ENCODE data around the gene GFER.
A peak's percentile ranks its signal among the peaks of the same experiment; 100 is the strongest.

Gene GFER

GRCh38 chr16:1983544-1984346 is at the start of gene GFER (continued):
- TF ChIP-seq, protein P1, sequence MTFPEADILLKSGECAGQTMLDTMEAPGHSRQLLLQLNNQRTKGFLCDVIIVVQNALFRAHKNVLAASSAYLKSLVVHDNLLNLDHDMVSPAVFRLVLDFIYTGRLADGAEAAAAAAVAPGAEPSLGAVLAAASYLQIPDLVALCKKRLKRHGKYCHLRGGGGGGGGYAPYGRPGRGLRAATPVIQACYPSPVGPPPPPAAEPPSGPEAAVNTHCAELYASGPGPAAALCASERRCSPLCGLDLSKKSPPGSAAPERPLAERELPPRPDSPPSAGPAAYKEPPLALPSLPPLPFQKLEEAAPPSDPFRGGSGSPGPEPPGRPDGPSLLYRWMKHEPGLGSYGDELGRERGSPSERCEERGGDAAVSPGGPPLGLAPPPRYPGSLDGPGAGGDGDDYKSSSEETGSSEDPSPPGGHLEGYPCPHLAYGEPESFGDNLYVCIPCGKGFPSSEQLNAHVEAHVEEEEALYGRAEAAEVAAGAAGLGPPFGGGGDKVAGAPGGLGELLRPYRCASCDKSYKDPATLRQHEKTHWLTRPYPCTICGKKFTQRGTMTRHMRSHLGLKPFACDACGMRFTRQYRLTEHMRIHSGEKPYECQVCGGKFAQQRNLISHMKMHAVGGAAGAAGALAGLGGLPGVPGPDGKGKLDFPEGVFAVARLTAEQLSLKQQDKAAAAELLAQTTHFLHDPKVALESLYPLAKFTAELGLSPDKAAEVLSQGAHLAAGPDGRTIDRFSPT (tag by site-specific recombination; IDR thresholded peaks at IDR 0.05): peak; percentile 90
- TF ChIP-seq PRDM1 (tag by site-specific recombination; IDR thresholded peaks at IDR 0.05) (peak; percentile 32; the same call in 1 of the 2 replicates), ZNF792 (tag by site-specific recombination; IDR thresholded peaks at IDR 0.05) (0 out of 2 replicates have a peak, but pooled peaks have one; percentile 41), ZNF121 (tag by site-specific recombination; IDR thresholded peaks at IDR 0.05) (peak; percentile 72), ZNF785 (tag by site-specific recombination; IDR thresholded peaks at IDR 0.05) (peak; percentile 91), ZNF248 (tag by site-specific recombination; IDR thresholded peaks at IDR 0.05) (no peak), ZNF510 (tag by site-specific recombination; IDR thresholded peaks at IDR 0.05; ENCODE audit: insufficient replicate concordance) (no peak), ZNF157 (tag by site-specific recombination; IDR thresholded peaks at IDR 0.05) (no peak), ZNF341 (tag by site-specific recombination; IDR thresholded peaks at IDR 0.05; ENCODE audit: low read depth) (peak; percentile 28; the same call in 1 of the 2 replicates), ZNF561 (tag by site-specific recombination; IDR thresholded peaks at IDR 0.05; ENCODE audit: borderline replicate concordance) (peak; percentile 82; the same call in 1 of the 2 replicates), ZNF670 (tag by site-specific recombination; IDR thresholded peaks at IDR 0.05; ENCODE audit: low read depth) (no peak), ZNF37A (tag by site-specific recombination; IDR thresholded peaks at IDR 0.05) (no peak), ZNF544 (tag by site-specific recombination; IDR thresholded peaks at IDR 0.05) (no peak), ZNF2 (tag by site-specific recombination; IDR thresholded peaks at IDR 0.05) (peak; percentile 69), ZNF610 (tag by site-specific recombination; IDR thresholded peaks at IDR 0.05; ENCODE audit: borderline replicate concordance) (no peak; the same call in 1 of the 2 replicates), PATZ1 (tag by site-specific recombination; IDR thresholded peaks at IDR 0.05) (peak; percentile 93), ZNF292 (tag by site-specific recombination; IDR thresholded peaks at IDR 0.05; ENCODE audit: borderline replicate concordance, low read depth) (no peak)
- TF ChIP-seq, protein P2, sequence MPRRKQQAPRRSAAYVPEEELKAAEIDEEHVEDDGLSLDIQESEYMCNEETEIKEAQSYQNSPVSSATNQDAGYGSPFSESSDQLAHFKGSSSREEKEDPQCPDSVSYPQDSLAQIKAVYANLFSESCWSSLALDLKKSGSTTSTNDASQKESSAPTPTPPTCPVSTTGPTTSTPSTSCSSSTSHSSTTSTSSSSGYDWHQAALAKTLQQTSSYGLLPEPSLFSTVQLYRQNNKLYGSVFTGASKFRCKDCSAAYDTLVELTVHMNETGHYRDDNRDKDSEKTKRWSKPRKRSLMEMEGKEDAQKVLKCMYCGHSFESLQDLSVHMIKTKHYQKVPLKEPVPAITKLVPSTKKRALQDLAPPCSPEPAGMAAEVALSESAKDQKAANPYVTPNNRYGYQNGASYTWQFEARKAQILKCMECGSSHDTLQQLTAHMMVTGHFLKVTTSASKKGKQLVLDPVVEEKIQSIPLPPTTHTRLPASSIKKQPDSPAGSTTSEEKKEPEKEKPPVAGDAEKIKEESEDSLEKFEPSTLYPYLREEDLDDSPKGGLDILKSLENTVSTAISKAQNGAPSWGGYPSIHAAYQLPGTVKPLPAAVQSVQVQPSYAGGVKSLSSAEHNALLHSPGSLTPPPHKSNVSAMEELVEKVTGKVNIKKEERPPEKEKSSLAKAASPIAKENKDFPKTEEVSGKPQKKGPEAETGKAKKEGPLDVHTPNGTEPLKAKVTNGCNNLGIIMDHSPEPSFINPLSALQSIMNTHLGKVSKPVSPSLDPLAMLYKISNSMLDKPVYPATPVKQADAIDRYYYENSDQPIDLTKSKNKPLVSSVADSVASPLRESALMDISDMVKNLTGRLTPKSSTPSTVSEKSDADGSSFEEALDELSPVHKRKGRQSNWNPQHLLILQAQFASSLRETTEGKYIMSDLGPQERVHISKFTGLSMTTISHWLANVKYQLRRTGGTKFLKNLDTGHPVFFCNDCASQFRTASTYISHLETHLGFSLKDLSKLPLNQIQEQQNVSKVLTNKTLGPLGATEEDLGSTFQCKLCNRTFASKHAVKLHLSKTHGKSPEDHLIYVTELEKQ (tag by site-specific recombination; IDR thresholded peaks at IDR 0.05; ENCODE audit: borderline replicate concordance): no peak
- TF ChIP-seq, protein P3, sequence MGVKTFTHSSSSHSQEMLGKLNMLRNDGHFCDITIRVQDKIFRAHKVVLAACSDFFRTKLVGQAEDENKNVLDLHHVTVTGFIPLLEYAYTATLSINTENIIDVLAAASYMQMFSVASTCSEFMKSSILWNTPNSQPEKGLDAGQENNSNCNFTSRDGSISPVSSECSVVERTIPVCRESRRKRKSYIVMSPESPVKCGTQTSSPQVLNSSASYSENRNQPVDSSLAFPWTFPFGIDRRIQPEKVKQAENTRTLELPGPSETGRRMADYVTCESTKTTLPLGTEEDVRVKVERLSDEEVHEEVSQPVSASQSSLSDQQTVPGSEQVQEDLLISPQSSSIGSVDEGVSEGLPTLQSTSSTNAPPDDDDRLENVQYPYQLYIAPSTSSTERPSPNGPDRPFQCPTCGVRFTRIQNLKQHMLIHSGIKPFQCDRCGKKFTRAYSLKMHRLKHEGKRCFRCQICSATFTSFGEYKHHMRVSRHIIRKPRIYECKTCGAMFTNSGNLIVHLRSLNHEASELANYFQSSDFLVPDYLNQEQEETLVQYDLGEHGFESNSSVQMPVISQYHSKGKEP (tag by site-specific recombination; IDR thresholded peaks at IDR 0.05): peak; percentile 69
- TF ChIP-seq, protein P4, sequence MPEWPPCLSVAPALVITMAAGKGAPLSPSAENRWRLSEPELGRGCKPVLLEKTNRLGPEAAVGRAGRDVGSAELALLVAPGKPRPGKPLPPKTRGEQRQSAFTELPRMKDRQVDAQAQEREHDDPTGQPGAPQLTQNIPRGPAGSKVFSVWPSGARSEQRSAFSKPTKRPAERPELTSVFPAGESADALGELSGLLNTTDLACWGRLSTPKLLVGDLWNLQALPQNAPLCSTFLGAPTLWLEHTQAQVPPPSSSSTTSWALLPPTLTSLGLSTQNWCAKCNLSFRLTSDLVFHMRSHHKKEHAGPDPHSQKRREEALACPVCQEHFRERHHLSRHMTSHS (tag by site-specific recombination; IDR thresholded peaks at IDR 0.05): no peak
- TF ChIP-seq, protein P5, sequence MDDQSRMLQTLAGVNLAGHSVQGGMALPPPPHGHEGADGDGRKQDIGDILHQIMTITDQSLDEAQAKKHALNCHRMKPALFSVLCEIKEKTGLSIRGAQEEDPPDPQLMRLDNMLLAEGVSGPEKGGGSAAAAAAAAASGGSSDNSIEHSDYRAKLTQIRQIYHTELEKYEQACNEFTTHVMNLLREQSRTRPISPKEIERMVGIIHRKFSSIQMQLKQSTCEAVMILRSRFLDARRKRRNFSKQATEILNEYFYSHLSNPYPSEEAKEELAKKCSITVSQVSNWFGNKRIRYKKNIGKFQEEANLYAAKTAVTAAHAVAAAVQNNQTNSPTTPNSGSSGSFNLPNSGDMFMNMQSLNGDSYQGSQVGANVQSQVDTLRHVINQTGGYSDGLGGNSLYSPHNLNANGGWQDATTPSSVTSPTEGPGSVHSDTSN (CRISPR knock-in tag; IDR thresholded peaks at IDR 0.05): no peak; the same call in 1 of the 2 replicates
- TF ChIP-seq, protein P6, sequence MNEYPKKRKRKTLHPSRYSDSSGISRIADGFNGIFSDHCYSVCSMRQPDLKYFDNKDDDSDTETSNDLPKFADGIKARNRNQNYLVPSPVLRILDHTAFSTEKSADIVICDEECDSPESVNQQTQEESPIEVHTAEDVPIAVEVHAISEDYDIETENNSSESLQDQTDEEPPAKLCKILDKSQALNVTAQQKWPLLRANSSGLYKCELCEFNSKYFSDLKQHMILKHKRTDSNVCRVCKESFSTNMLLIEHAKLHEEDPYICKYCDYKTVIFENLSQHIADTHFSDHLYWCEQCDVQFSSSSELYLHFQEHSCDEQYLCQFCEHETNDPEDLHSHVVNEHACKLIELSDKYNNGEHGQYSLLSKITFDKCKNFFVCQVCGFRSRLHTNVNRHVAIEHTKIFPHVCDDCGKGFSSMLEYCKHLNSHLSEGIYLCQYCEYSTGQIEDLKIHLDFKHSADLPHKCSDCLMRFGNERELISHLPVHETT (tag by site-specific recombination; IDR thresholded peaks at IDR 0.05): no peak
- TF ChIP-seq, protein P7, sequence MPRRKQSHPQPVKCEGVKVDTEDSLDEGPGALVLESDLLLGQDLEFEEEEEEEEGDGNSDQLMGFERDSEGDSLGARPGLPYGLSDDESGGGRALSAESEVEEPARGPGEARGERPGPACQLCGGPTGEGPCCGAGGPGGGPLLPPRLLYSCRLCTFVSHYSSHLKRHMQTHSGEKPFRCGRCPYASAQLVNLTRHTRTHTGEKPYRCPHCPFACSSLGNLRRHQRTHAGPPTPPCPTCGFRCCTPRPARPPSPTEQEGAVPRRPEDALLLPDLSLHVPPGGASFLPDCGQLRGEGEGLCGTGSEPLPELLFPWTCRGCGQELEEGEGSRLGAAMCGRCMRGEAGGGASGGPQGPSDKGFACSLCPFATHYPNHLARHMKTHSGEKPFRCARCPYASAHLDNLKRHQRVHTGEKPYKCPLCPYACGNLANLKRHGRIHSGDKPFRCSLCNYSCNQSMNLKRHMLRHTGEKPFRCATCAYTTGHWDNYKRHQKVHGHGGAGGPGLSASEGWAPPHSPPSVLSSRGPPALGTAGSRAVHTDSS (tag by site-specific recombination; IDR thresholded peaks at IDR 0.05): 0 out of 2 replicates have a peak, but pooled peaks have one; percentile 55
